ENCODE results near the gene SPNS2.

The SPNS2 gene, protein sequence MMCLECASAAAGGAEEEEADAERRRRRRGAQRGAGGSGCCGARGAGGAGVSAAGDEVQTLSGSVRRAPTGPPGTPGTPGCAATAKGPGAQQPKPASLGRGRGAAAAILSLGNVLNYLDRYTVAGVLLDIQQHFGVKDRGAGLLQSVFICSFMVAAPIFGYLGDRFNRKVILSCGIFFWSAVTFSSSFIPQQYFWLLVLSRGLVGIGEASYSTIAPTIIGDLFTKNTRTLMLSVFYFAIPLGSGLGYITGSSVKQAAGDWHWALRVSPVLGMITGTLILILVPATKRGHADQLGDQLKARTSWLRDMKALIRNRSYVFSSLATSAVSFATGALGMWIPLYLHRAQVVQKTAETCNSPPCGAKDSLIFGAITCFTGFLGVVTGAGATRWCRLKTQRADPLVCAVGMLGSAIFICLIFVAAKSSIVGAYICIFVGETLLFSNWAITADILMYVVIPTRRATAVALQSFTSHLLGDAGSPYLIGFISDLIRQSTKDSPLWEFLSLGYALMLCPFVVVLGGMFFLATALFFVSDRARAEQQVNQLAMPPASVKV

DNA sequence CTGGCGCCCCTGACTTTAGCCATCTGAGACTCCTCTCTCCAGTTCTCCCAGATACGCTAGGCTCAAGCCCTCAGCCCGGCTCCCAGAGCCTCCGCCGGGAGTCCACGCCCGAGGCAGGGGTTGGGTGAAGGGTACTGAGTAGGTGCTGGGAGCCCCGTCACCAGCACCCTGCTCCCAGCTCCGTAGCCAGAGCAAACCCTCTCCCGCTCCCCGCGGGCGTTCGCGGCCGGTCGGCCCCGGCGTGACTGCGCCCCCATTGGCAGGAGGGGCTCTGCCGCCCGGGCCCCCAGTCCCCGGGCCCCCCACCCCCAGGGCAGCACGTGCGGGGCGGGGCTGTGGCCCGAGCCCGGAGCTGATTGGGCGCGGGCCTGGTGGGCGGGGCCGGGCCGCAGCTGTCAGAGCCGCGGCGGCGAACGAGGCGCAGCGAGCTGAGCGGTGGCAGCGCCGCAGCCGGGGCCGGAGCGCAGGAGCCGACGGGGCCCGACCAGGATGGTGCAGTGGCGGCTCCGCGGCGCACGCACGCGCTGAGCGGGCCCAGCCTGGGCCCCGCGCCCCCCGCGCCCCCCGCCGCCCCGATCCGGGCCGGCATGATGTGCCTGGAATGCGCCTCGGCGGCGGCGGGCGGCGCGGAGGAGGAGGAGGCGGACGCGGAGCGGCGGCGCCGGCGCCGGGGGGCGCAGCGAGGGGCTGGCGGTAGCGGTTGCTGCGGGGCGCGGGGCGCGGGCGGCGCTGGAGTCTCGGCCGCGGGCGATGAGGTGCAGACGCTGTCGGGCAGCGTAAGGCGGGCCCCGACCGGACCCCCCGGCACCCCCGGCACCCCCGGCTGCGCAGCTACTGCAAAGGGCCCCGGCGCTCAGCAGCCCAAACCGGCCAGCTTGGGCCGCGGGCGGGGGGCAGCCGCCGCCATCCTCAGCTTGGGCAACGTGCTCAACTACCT, at the start of gene SPNS2:
Gene SPNS2 (plus strand): TSS at position 421 of the 937 bp plus-strand sequence. CDS start 167 bp downstream, at position 588.
- peak; percentile 61 for DNase-seq

DNA sequence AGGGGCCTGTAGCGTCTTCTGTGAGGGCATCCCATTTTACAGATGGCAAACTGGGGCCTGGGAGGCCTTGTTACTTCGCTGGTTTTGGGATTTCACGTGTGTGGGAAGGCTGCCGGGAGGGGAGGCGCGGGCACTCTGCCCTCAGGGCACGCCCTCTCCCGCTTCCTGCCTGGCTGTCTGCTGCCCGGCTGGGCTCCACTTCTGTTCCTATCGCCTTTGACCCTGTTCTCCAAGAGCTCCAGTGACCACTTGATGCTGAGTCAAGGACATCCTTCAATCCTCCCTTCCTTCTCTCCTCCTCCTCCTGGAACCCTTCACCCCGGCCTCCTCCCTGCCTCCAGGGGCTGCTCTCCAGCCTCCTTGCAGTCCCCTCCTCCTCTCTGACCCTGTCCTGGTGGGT, 48.9 kb upstream of the SPNS2 start:
- no peak for DNase-seq

DNA sequence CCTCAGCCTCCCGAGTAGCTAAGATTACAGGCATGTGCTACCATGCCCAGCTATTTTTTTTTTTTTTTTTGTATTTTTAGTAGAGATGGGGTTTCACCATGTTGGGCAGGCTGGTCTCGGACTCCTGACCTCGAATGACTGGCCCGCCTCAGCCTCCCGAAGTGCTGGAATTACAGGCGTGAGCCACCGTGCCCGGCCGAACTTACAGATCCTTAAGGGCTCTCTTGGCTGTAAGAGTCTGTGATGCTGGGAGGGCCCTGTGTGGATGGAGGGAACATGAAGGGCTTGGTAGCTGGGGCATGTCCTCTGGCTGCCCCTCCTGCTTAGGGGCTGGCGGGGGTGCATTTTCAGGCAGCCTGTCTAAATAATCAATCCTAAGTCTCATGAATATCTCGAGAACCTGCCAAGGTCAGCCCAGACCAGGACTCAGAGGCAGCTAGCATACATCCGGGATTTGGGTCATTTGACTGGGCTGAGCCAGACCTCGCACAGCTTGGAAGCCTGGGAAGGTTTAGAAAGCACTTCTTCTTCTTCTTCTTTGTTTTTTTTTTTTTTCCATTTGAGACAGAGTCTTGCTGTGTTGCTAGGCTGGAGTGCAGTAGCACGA, 47.9 kb upstream of the SPNS2 start:
- no peak for DNase-seq

DNA sequence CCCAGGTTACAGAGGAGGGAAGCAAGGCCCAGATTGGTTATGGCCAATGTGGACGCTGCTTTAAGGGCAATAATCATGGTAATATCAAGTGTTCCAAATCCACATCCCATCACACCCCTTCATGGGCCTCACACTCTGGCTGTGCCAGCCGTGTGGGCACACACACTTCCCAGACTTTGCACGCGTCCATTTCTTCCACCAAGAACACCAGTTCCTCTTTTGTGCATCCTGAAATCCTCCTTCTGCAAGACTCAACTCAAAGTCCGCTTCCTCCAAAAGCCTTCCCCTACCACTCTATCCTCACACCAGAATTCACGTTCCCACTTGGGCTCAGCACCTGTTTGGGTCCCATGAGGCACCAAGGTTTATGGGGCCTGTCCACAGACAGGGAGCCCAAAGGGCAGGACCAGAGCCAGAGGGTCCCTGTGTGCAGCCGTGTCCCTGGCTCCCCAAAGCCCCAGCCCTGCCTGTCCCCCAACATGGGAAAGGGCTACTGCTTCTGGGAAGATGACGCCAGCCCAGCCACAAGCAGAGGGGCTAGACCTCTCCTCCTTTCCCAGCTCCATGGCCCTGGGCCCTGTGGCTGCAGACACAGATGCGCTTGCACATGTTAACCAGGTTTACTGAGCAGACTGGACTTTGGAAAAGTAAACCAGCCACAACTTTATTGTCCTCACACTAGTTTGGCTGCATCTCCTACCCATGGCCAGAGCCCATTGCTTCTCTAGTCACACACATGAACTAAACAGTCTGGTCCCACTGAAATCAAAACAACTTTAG, 44.7 kb upstream of the SPNS2 start:
- no peak for DNase-seq

DNA sequence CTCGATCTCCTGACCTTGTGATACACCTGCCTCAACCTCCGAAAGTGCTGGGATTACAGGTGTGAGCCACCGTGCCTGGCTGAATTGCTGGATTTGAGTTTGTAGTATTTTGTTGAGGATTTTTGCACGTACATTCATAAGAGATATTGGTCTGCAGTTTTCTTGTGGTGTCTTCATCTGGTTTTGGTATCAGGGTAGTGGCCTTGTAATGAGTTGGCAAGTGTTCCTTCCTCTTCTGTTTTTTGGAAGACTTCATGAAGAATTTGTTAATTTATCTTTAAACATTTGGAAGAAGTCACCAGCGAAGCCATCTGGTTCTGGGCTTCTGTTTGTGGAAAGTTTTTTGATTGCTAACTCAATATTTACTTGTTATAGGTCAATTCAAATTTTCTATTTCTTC, 38.0 kb upstream of the SPNS2 start:
- DNase-seq: no peak

DNA sequence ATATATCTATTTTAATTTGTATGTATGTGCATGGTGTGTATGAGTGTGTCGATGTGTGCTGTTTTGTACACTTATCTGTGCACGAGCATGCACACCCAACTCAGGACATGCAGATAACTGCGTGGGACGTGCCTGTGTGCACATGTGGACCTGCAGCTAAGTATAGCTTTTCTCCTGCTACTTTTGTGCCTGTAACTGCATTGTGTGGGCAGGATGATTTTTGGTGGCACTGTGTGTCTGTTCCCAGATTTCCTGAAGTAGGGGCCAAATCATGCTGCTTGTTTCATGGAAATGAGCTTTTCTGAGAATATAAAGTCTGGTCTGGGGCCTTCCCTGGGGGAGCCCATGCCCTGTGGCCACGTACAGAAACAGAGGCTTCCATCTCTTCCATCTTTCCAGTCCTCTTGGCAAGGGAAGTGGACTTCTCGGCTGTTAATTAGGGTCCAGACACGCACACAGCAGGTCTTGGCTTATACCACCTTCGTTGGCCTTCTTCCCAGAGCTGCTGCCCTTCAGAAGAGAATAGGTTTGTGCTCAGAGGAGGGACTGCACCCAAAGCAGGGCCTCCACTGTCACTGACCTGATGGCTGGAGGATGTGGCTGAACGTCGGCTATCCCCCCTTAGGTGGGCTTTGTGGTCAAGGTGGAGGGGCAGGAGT, 34.7 kb upstream of the SPNS2 start:
- no peak for DNase-seq

DNA sequence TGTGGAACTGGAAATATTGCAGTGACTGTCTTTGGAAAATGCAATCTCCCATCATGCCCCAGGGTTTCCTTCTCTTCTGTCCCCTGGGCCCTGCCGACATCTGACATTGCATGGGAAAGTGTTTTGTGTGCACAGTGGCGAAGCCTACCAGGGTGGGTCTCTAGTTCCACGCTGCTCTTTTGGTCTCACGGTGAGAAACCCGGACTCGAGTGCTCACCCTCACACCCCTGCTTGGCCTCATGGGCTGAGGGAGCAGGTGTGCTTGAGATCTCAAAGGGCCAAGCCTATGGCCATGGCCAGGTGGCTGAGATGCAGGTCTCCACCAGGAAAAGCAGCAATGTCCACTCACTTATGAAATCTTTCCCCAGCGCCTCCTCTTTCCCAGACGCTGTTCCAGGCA, 32.9 kb upstream of the SPNS2 start:
- no peak for DNase-seq

DNA sequence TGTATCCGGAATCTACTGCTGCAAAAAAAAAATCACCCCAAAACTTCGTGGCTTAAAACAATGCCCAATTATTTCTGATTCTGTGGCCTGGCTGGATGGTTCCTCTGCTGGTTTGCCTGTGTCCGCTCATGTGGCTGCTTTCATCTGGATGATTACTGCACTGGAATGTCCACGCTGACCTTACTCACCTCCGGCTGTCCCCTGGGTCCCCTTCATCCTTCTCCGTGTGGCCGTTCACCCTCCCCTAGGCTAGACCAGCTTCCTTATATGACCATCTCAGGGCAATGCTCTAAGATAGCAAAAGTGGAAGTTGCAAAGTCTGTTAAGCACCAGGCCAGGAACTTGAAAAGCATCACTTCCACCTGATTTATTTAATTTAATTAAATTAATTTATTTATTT, 31.4 kb upstream of the SPNS2 start:
- no peak for DNase-seq

DNA sequence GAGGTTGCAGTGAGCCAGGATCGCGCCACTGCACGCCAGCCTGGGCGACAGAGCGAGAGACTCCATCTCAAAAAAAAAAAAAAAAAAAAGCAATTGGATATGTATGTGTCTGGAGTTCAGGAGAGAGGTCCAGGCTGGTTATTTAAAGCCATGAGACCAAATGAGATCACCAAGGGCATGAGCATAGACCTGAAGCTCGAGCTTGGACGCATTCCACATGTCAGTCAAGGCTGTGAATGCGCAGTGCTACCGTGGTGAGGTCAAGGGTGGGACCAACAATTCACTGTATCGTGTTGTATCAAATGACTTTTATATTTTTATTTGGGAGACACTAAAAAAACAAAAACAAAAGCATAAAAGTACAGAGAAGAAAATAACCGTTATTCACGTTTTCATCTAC, 29.1 kb upstream of the SPNS2 start:
- no peak for DNase-seq

DNA sequence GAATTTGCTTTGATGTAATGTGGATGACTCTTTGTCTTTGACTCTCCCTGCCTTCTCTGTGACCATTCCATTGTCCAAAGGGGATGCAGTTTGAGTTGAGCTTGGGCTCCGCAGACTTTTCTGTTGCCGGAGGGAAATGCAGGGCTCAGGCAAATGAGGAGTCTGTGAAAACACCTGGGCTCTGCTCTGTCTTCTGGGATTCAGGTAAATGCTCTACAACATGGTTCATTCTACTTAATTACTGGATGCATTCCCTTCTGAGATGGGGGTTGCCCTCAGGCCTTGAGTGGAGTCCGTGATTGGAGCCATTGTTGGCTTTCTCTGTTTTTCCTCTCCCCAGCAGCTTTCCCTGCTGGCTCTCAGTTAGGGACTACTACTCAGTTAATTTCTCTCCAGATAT, 26.4 kb upstream of the SPNS2 start:
- DNase-seq: no peak

DNA sequence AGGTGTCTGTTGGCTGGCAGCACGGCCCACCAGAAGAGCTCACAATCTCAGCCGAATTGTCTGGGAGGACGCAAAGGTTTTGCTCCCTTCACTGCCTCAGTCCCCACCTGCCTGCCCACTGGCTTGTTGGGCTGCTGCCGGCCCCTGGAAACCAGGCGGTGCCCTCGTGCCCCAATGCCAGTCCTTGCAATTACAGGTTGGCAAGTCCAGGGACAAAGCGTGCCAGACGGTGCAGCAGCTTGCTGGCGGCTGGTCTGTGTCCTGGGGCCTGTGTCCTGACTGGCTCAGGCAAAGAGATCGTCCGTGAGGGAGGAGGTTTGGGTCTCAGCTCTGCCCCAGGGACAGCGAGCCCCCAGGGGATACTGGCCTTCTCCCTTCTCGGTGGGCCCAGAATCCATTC, 24.6 kb upstream of the SPNS2 start:
- no peak for DNase-seq

DNA sequence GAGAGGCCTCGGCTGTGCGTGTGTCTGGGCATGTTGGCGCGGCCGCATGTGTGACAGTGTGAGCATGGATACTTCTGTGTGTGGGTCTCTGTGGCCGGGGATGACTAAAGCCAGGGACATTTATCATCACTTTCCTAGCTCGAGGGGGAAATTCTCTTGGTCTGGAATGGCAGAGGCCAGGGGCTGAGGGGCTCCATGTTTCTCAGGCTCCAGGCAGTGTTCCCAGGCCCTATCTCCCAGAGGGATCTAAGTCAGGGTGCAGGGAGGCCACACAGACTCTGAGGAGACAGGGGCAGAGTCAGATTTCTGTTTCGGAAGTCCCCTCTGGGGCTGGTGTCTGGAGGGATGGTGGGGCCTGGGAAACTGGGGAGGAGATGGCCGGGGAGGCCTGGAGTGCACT, 23.7 kb upstream of the SPNS2 start:
- DNase-seq: no peak

DNA sequence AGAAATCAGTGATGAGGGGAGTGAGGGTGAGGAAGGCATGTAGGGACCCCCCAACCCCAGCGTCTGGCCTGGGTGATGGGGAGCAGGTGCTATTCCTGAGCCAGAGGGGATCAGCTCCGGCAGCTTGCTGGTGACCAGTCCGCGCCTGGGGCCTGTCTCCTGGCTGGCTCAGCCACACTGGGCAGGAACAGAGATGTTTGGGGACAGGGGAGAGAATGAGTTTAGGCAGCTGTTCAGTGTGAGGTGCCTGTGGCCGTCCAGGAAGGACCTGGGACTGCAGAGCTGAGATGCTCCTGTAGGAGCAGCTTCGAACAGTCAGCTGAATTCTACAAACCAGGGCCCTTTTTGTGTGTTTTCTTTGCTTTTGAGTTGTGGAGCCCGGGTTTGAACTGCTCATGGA, 23.2 kb upstream of the SPNS2 start:
- no peak for DNase-seq

DNA sequence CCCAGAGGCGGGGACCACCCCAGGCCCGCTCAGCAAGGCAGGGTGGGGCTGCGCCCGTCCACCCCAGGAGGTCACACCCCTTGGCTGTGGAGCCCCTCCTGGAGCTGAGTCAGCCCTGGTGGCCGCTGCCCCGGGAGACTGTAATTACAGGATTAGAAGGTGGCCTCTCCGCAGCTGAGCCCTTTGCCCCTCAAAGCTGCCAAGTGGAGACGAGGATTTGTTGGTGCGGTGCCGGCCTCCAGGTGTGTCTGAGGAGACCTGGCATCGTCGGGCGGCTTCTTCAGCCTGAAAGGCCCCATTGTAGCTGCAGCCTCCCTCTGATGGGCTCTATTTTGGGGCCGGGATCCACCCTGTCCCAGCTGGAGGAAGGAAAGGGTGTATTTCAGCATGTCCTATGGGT, 22.7 kb upstream of the SPNS2 start:
- DNase-seq: no peak

DNA sequence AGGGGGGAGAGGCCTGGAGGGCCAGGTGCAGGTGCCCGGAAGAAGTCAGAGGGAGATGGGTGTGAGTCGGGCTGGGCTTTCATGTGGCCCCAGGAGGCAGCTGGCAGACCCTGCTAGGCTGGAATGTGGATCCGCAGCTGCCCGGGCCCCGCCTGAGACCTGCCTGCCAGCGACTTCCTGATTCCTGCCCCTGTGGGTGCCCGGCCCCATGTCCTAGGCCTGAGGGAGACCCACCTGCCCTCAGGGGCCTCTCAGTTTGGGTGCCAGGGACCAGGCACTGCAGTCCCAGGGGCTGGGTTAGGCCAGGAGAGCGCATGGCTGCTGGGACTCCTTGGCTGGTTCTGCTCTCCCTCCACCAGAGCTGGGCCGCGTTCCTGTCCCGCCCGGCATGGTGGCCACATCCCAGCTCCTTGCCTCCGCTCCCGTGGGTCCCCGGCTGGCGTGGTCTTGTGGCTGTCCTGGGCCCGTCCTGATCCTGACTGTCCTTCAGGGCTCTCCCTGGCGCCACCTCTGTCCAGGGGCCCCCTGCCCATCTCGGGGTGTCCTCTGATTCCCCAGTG, 22.1 kb upstream of the SPNS2 start:
- no peak for DNase-seq

DNA sequence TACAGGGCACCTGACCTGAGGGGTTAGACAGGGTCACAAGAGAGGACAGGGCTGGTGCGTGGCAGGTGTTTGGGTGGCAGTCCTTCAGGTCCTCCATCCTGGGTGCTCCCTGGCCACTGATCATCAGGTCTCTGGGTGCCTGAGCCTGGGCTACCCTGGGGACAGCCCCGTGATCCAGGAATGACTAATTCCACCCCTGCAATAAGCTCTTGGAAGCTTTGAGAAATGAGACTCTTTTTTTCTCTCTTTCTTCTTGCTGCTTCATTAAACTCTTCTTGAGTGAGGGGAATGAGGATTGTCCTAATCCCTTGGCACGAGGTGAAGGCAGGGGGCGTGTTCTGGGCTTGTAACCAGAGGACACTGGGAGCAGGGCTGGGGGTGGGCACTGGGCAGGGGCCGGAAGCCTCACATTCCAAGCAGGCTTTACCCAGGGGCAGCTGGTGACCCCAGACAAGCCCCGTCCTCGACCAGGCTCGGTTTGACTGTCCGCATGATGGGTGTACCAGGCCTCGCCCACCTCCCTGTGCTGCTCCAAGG, 21.4 kb upstream of the SPNS2 start:
- DNase-seq: no peak

DNA sequence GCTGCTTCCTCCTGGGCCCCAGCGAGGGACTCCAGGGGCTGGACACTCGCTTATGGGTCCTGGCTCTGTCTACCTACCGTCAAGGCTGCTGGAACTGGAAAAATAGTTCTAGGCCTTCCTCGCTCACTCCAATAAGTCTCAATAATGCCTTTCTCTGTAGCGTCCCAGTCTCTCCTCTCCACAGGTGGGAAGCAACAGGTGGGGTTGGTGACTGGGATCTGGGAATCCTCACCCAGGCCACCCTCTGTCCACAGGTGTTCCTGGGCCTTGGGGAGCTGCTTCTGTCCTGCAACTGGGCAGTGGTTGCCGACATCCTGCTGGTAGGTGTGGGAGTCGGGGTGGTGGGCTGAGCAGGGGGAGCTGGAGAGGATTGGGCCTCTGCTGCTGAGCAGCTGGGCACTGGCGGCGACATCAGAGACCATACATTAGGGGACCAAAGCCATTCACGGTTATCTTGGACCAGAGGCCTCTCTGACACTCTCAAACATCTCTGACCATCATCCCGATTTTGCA, 20.3 kb upstream of the SPNS2 start:
- DNase-seq: no peak

DNA sequence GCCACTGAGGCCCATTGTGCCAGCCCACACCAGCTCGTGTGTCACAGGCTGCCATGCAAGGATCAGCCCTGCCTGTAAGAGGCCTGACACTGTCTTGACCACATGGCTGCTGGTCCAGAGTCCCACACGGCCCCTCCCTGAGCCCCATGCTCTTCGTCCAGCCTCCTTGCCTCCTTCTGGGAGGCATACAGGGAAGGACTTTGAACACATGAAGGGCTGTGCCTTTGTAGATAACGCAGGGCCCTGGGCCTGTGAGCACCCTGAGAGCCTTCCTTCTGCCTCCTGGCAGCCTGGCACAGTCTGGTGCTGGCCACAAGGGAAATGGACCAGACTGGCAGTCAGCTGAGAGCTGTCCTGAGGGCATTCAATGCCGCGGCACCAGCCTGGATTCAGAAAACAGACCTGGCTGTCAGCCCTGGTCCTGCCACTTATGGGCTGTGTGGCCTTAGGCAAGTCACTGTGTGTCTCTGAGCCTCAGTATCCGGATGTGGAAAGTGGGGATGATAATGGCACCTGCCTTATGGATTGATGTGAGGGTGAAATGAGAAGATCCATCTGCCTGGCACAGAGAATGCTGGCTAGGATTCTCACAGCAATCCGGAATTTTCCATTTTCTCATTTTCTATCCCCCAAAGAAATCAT, 19.2 kb upstream of the SPNS2 start:
- no peak for DNase-seq

DNA sequence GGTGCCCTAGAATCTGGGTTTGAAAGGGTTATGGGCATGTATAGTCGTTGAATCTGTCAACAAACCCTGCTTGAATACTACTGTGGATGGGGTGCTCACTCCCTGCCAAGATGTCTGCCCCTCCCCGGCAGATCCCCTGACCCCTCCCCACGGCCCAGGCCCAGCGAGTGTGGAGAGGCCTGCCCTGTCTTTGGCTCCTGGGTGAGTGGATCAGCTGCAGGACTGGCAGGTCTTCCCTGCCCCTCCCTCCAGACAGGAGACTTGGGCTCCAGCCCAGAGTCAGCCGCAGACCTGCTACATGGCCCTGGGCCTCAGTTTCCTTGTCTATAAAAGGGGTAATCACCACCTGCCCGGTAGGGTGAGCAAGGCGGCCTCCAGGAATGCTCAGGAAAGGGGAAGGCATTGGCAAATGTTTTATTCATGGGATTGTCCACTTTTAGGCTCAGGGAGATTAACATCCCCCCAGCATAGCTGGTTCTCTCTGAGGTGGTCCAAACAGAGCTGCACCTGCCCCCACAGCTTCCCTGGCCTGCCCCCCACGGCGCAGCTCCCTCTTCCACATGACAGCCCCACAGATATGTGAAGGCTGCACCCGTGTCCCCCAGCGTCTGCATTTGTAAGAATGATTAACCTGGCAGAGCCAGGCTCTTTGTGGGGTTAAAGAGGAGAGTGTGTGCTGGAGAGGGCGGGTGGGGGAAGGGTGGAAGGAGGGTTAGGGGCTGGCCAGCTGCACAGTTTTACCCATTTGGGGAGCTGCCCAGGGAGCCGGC, 18.5 kb upstream of the SPNS2 start:
- DNase-seq: no peak

Measured in stimulated activated CD4-positive, alpha-beta T cell treated with anti-CD3 and anti-CD28 coated beads, Interleukin-4, amount 100 ng/mL, for 24 hours (primary cell).